Measurements from ENCODE around the gene ABI1. TPM values are rescaled to one million over a fixed set of nuclear protein-coding genes. Genes with fewer than 3 reads are reported as not detected.
"Not testable (repeated sequence)": the region's sequence is repeated elsewhere in the genome, so short reads cannot be mapped to it uniquely, and the experiment has no call there.

ABI1 gene
- total RNA-seq, 1 experiment from 2014 or later, result 73.2 TPM

- peak; percentile 53 for DNase-seq (ENCODE audit: low read depth)
- in situ Hi-C loops (cut with HindIII; ENCODE audit: low pct_unique_long_range_greater_than_20kb, low sequenced_read_pairs), result no loop called here
These were observed 2.6 kb downstream of the ABI1 start for GRCh38 chr10:26857991-26858706.

- in situ Hi-C loops (cut with HindIII; ENCODE audit: low pct_unique_long_range_greater_than_20kb, low sequenced_read_pairs), result not testable (repeated sequence)
- peak; percentile 33 for DNase-seq (ENCODE audit: low read depth)
These were observed 3.2 kb downstream of the ABI1 start for GRCh38 chr10:26857553-26857952.

GRCh38 chr10:26855186-26855585, 5.6 kb downstream of the ABI1 start:
- in situ Hi-C loops (cut with HindIII; ENCODE audit: low pct_unique_long_range_greater_than_20kb, low sequenced_read_pairs), result no loop called here
- peak; percentile 27 for DNase-seq (ENCODE audit: low read depth)

GRCh38 chr10:26854524-26854923, 6.2 kb downstream of the ABI1 start:
- in situ Hi-C loops (cut with HindIII; ENCODE audit: low pct_unique_long_range_greater_than_20kb, low sequenced_read_pairs), result no loop called here
- no peak for DNase-seq (ENCODE audit: low read depth)

GRCh38 chr10:26844396-26844975, 16.3 kb downstream of the ABI1 start:
- DNase-seq (ENCODE audit: low read depth), result no peak
- in situ Hi-C loops (cut with HindIII; ENCODE audit: low pct_unique_long_range_greater_than_20kb, low sequenced_read_pairs), result no loop called here

- in situ Hi-C loops (cut with HindIII; ENCODE audit: low pct_unique_long_range_greater_than_20kb, low sequenced_read_pairs), result no loop called here
These were observed 17.0 kb downstream of the ABI1 start for GRCh38 chr10:26843736-26844135.

GRCh38 chr10:26841733-26842317, 18.9 kb downstream of the ABI1 start:
- DNase-seq (ENCODE audit: low read depth), result no peak
- in situ Hi-C loops (cut with HindIII; ENCODE audit: low pct_unique_long_range_greater_than_20kb, low sequenced_read_pairs), result no loop called here

More at GRCh38 chr10:26843736-26844135, 17.0 kb downstream of the ABI1 start:
- no peak for DNase-seq (ENCODE audit: low read depth)

GRCh38 chr10:26840938-26841732, 19.6 kb downstream of the ABI1 start:
- DNase-seq (ENCODE audit: low read depth), result no peak
- in situ Hi-C loops (cut with HindIII; ENCODE audit: low pct_unique_long_range_greater_than_20kb, low sequenced_read_pairs), result no loop called here

- no peak for DNase-seq (ENCODE audit: low read depth)
- in situ Hi-C loops (cut with HindIII; ENCODE audit: low pct_unique_long_range_greater_than_20kb, low sequenced_read_pairs), result no loop called here
These were observed 20.7 kb downstream of the ABI1 start for GRCh38 chr10:26839966-26840627.

- no peak for DNase-seq (ENCODE audit: low read depth)
- in situ Hi-C loops (cut with HindIII; ENCODE audit: low pct_unique_long_range_greater_than_20kb, low sequenced_read_pairs), result no loop called here
These were observed 23.6 kb downstream of the ABI1 start for GRCh38 chr10:26837139-26837538.

- DNase-seq (ENCODE audit: low read depth), result no peak
- in situ Hi-C loops (cut with HindIII; ENCODE audit: low pct_unique_long_range_greater_than_20kb, low sequenced_read_pairs), result no loop called here
These were observed 25.7 kb downstream of the ABI1 start for GRCh38 chr10:26835025-26835424.

GRCh38 chr10:26832960-26833359, 27.8 kb downstream of the ABI1 start:
- in situ Hi-C loops (cut with HindIII; ENCODE audit: low pct_unique_long_range_greater_than_20kb, low sequenced_read_pairs), result no loop called here
- DNase-seq (ENCODE audit: low read depth), result no peak

- DNase-seq (ENCODE audit: low read depth), result no peak
- in situ Hi-C loops (cut with HindIII; ENCODE audit: low pct_unique_long_range_greater_than_20kb, low sequenced_read_pairs), result no loop called here
These were observed 28.8 kb downstream of the ABI1 start for GRCh38 chr10:26831936-26832335.

- no peak for DNase-seq (ENCODE audit: low read depth)
- in situ Hi-C loops (cut with HindIII; ENCODE audit: low pct_unique_long_range_greater_than_20kb, low sequenced_read_pairs), result no loop called here
These were observed 30.8 kb downstream of the ABI1 start for GRCh38 chr10:26829810-26830515.

- no peak for DNase-seq (ENCODE audit: low read depth)
- in situ Hi-C loops (cut with HindIII; ENCODE audit: low pct_unique_long_range_greater_than_20kb, low sequenced_read_pairs), result no loop called here
These were observed 36.6 kb downstream of the ABI1 start for GRCh38 chr10:26824015-26824690.

- in situ Hi-C loops (cut with HindIII; ENCODE audit: low pct_unique_long_range_greater_than_20kb, low sequenced_read_pairs), result no loop called here
- DNase-seq (ENCODE audit: low read depth), result no peak
These were observed 38.8 kb downstream of the ABI1 start for GRCh38 chr10:26821699-26822570.

GRCh38 chr10:26815500-26815899, 45.3 kb downstream of the ABI1 start:
- in situ Hi-C loops (cut with HindIII; ENCODE audit: low pct_unique_long_range_greater_than_20kb, low sequenced_read_pairs), result no loop called here

More at GRCh38 chr10:26815500-26815899, 45.3 kb downstream of the ABI1 start:
- no peak for DNase-seq (ENCODE audit: low read depth)
